ENCODE data around the gene OSBPL3. TPM values are rescaled to one million over a fixed set of nuclear protein-coding genes. Genes with fewer than 3 reads are reported as not detected.

OSBPL3 gene
- total RNA-seq, 1 experiment from 2014 or later, result 149 TPM

- H3K9ac ChIP-seq (ENCODE audit: low read length), result no peak overlapping the region
- H2AFZ ChIP-seq (ENCODE audit: low read length), result no peak overlapping the region
- no peak overlapping the region for H3K4me2 ChIP-seq (ENCODE audit: low read depth, low read length, poor library complexity, severe bottlenecking)
- no peak overlapping the region for H3K4me3 ChIP-seq (ENCODE audit: low read length)
- H3K9me3 ChIP-seq (ENCODE audit: low read length), result no peaks in the 10 kb centered on the region
- H4K20me1 ChIP-seq (ENCODE audit: insufficient read depth, low read depth, low read length), result peaks cover 57% of the 10 kb centered on the region
- peaks cover 97% of the 10 kb centered on the region for H3K4me1 ChIP-seq (ENCODE audit: low read length)
- peaks cover 99% of the 10 kb centered on the region for H3K79me2 ChIP-seq (ENCODE audit: low read length)
- H3K36me3 ChIP-seq (ENCODE audit: insufficient read depth, low read length), result peaks cover 36% of the 10 kb centered on the region
- no peak for DNase-seq
- H3K27me3 ChIP-seq (ENCODE audit: low read length), result no peaks in the 10 kb centered on the region
- H3K9me2 ChIP-seq (replicated peaks; ENCODE audit: insufficient read depth, low read length), result no peaks in the 10 kb centered on the region
- peak overlapping the region; percentile 91 for H3K27ac ChIP-seq (ENCODE audit: low read length)
Measured at GRCh38 chr7:24930856-24931255, 49.1 kb downstream of the OSBPL3 start.

- DNase-seq, result no peak
- H3K4me1 ChIP-seq (ENCODE audit: low read length), result peaks cover 97% of the 10 kb centered on the region
- H3K27ac ChIP-seq (ENCODE audit: low read length), result peak overlapping the region; percentile 55
- no peak overlapping the region for H3K9ac ChIP-seq (ENCODE audit: low read length)
- no peaks in the 10 kb centered on the region for H3K27me3 ChIP-seq (ENCODE audit: low read length)
- H3K79me2 ChIP-seq (ENCODE audit: low read length), result peaks cover 99% of the 10 kb centered on the region
- no peak overlapping the region for H3K4me3 ChIP-seq (ENCODE audit: low read length)
- H3K9me2 ChIP-seq (replicated peaks; ENCODE audit: insufficient read depth, low read length), result no peaks in the 10 kb centered on the region
- no peak overlapping the region for H2AFZ ChIP-seq (ENCODE audit: low read length)
- peaks cover 46% of the 10 kb centered on the region for H4K20me1 ChIP-seq (ENCODE audit: insufficient read depth, low read depth, low read length)
- peaks cover 38% of the 10 kb centered on the region for H3K36me3 ChIP-seq (ENCODE audit: insufficient read depth, low read length)
- H3K4me2 ChIP-seq (ENCODE audit: low read depth, low read length, poor library complexity, severe bottlenecking), result no peak overlapping the region
- no peaks in the 10 kb centered on the region for H3K9me3 ChIP-seq (ENCODE audit: low read length)
Measured at GRCh38 chr7:24926623-24927524, 53.1 kb downstream of the OSBPL3 start.

GRCh38 chr7:24924375-24924774 is 55.6 kb downstream of the OSBPL3 start:
- Histone ChIP-seq H3K27ac (ENCODE audit: low read length) (peak overlapping the region; percentile 55), H3K9me3 (ENCODE audit: low read length) (no peaks in the 10 kb centered on the region), H4K20me1 (ENCODE audit: insufficient read depth, low read depth, low read length) (peaks cover 47% of the 10 kb centered on the region), H3K36me3 (ENCODE audit: insufficient read depth, low read length) (peaks cover 17% of the 10 kb centered on the region; the same call in 1 of the 2 replicates), H3K9me2 (replicated peaks; ENCODE audit: insufficient read depth, low read length) (no peaks in the 10 kb centered on the region), H2AFZ (ENCODE audit: low read length) (no peak overlapping the region), H3K9ac (ENCODE audit: low read length) (no peak overlapping the region), H3K4me3 (ENCODE audit: low read length) (no peak overlapping the region), H3K79me2 (ENCODE audit: low read length) (peaks cover 99% of the 10 kb centered on the region), H3K4me1 (ENCODE audit: low read length) (peaks cover 97% of the 10 kb centered on the region), H3K4me2 (ENCODE audit: low read depth, low read length, poor library complexity, severe bottlenecking) (peak overlapping the region; percentile 5), H3K27me3 (ENCODE audit: low read length) (no peaks in the 10 kb centered on the region)
- no peak for DNase-seq

GRCh38 chr7:24923172-24923865 is 56.7 kb downstream of the OSBPL3 start:
- H3K27ac ChIP-seq (ENCODE audit: low read length), result peak overlapping the region; percentile 55
- H3K9ac ChIP-seq (ENCODE audit: low read length), result no peak overlapping the region; the same call in 1 of the 2 replicates
- H3K9me2 ChIP-seq (replicated peaks; ENCODE audit: insufficient read depth, low read length), result no peaks in the 10 kb centered on the region
- H3K79me2 ChIP-seq (ENCODE audit: low read length), result peaks cover 99% of the 10 kb centered on the region
- no peaks in the 10 kb centered on the region for H3K27me3 ChIP-seq (ENCODE audit: low read length)
- DNase-seq, result no peak
- no peak overlapping the region for H2AFZ ChIP-seq (ENCODE audit: low read length)
- H3K4me1 ChIP-seq (ENCODE audit: low read length), result peaks cover 97% of the 10 kb centered on the region
- H4K20me1 ChIP-seq (ENCODE audit: insufficient read depth, low read depth, low read length), result peaks cover 42% of the 10 kb centered on the region
- no peak overlapping the region for H3K4me3 ChIP-seq (ENCODE audit: low read length)
- no peak overlapping the region for H3K4me2 ChIP-seq (ENCODE audit: low read depth, low read length, poor library complexity, severe bottlenecking)
- H3K9me3 ChIP-seq (ENCODE audit: low read length), result no peaks in the 10 kb centered on the region
- 0 out of 2 replicates have a peak, but pooled peaks cover 11% of the 10 kb centered on the region for H3K36me3 ChIP-seq (ENCODE audit: insufficient read depth, low read length)

GRCh38 chr7:24922099-24922773 is 57.7 kb downstream of the OSBPL3 start:
- peak overlapping the region; percentile 55 for H3K27ac ChIP-seq (ENCODE audit: low read length)

GRCh38 chr7:24921362-24921679 is 58.7 kb downstream of the OSBPL3 start:
- Histone ChIP-seq H3K36me3 (ENCODE audit: insufficient read depth, low read length) (0 out of 2 replicates have a peak, but pooled peaks cover 12% of the 10 kb centered on the region), H3K4me2 (ENCODE audit: low read depth, low read length, poor library complexity, severe bottlenecking) (peak overlapping the region; percentile 12), H3K9ac (ENCODE audit: low read length) (no peak overlapping the region), H3K4me3 (ENCODE audit: low read length) (no peak overlapping the region), H4K20me1 (ENCODE audit: insufficient read depth, low read depth, low read length) (peaks cover 39% of the 10 kb centered on the region), H3K27me3 (ENCODE audit: low read length) (no peaks in the 10 kb centered on the region), H3K9me2 (replicated peaks; ENCODE audit: insufficient read depth, low read length) (no peaks in the 10 kb centered on the region), H3K27ac (ENCODE audit: low read length) (peak overlapping the region; percentile 55), H3K79me2 (ENCODE audit: low read length) (peaks cover 99% of the 10 kb centered on the region), H3K9me3 (ENCODE audit: low read length) (no peaks in the 10 kb centered on the region), H3K4me1 (ENCODE audit: low read length) (peaks cover 99% of the 10 kb centered on the region), H2AFZ (ENCODE audit: low read length) (no peak overlapping the region)
- DNase-seq, result no peak

More at GRCh38 chr7:24922099-24922773, 57.7 kb downstream of the OSBPL3 start:
- no peak for DNase-seq
- Histone ChIP-seq H3K4me2 (ENCODE audit: low read depth, low read length, poor library complexity, severe bottlenecking) (peak overlapping the region; percentile 12), H3K9ac (ENCODE audit: low read length) (no peak overlapping the region; the same call in 1 of the 2 replicates), H3K36me3 (ENCODE audit: insufficient read depth, low read length) (0 out of 2 replicates have a peak, but pooled peaks cover 8% of the 10 kb centered on the region), H4K20me1 (ENCODE audit: insufficient read depth, low read depth, low read length) (peaks cover 48% of the 10 kb centered on the region), H3K27me3 (ENCODE audit: low read length) (no peaks in the 10 kb centered on the region), H3K4me1 (ENCODE audit: low read length) (peaks cover 100% of the 10 kb centered on the region), H2AFZ (ENCODE audit: low read length) (no peak overlapping the region), H3K79me2 (ENCODE audit: low read length) (peaks cover 100% of the 10 kb centered on the region), H3K4me3 (ENCODE audit: low read length) (no peak overlapping the region), H3K9me2 (replicated peaks; ENCODE audit: insufficient read depth, low read length) (no peaks in the 10 kb centered on the region), H3K9me3 (ENCODE audit: low read length) (no peaks in the 10 kb centered on the region)

GRCh38 chr7:24920451-24921361 is 59.3 kb downstream of the OSBPL3 start:
- Histone ChIP-seq H3K79me2 (ENCODE audit: low read length) (peaks cover 99% of the 10 kb centered on the region), H3K4me2 (ENCODE audit: low read depth, low read length, poor library complexity, severe bottlenecking) (peak overlapping the region; percentile 27), H3K9me2 (replicated peaks; ENCODE audit: insufficient read depth, low read length) (no peaks in the 10 kb centered on the region)

More at GRCh38 chr7:24920451-24921361, 59.3 kb downstream of the OSBPL3 start:
- H2AFZ ChIP-seq (ENCODE audit: low read length), result no peak overlapping the region
- H4K20me1 ChIP-seq (ENCODE audit: insufficient read depth, low read depth, low read length), result peaks cover 38% of the 10 kb centered on the region
- peaks cover 99% of the 10 kb centered on the region for H3K4me1 ChIP-seq (ENCODE audit: low read length)
- H3K9me3 ChIP-seq (ENCODE audit: low read length), result no peaks in the 10 kb centered on the region
- H3K9ac ChIP-seq (ENCODE audit: low read length), result no peak overlapping the region
- DNase-seq, result no peak
- 0 out of 2 replicates have a peak, but pooled peaks cover 7% of the 10 kb centered on the region for H3K36me3 ChIP-seq (ENCODE audit: insufficient read depth, low read length)
- H3K27ac ChIP-seq (ENCODE audit: low read length), result peak overlapping the region; percentile 55
- no peaks in the 10 kb centered on the region for H3K27me3 ChIP-seq (ENCODE audit: low read length)
- H3K4me3 ChIP-seq (ENCODE audit: low read length), result no peak overlapping the region
